Endothelial cell of umbilical vein (primary cell): Measurements from ENCODE around the gene FHOD3. TPM values are rescaled to one million over a fixed set of nuclear protein-coding genes. Genes with fewer than 3 reads are reported as not detected.

Source experiments
- BruUV-seq: library from RNA; stranded (reverse); fragments of 400-500 nt; replicated peaks from 2 replicates; lab custom pipeline; 2021; lab: Mats Ljungman, UMichigan
- CTCF ChIA-PET: fragments of 300-600, 350-600 bp; sonication (Branson Sonifier 250); formaldehyde crosslinking; loops from one replicate; lab custom pipeline; 2021; ENCODE audit warnings: antibody characterized with exemption, inconsistent platforms; lab: Charles Lee
- POLR2A ChIA-PET: fragments of 300-600, 350-600 bp; sonication (Branson Sonifier 250); formaldehyde crosslinking; loops from one replicate; lab custom pipeline; 2021; ENCODE audit warnings: antibody characterized with exemption, inconsistent platforms; lab: Charles Lee
- DNase-seq: peaks from one replicate; pipeline ENCODE4 v3.0.0-alpha.2; 2011; ENCODE audit warnings: low read depth, low spot score
- FAIRE-seq: peaks from 2 replicates; lab custom pipeline; 2011; peaks lifted over from hg19 to GRCh38; lab: Jason Lieb, UNC
- H2AFZ ChIP-seq: 2 replicates; pipeline ENCODE4 v1.6.0; 2012; ENCODE audit warnings: low read depth, low read length, control low read depth, inconsistent platforms
- H3K27ac ChIP-seq: 2 replicates; pipeline ENCODE4 v1.5.1; 2011; ENCODE audit warnings: low read depth, mild to moderate bottlenecking, control low read depth, low read length, moderate library complexity; ENCODE audit not compliant: insufficient read depth
- H3K27me3 ChIP-seq, 2 experiments: 2 replicates each; pipeline versions ENCODE4 v1.6.0 to v1.6.1; 2011; ENCODE audit warnings: low read length in 2 of 2, mixed read lengths in 1 of 2; ENCODE audit not compliant: control insufficient read depth in 2 of 2, insufficient read depth in 2 of 2
- H3K36me3 ChIP-seq, 2 experiments: 2 replicates in 1 of 2; 3 replicates in 1 of 2; pipeline ENCODE4 v1.5.1; 2011; ENCODE audit warnings: low read length in 2 of 2, mild to moderate bottlenecking in 1 of 2, moderate library complexity in 1 of 2; ENCODE audit not compliant: control insufficient read depth in 2 of 2, insufficient read depth in 2 of 2; ENCODE audit errors: extremely low read depth in 1 of 2
- H3K4me1 ChIP-seq: 3 replicates; pipeline ENCODE4 v1.5.1; 2011; ENCODE audit warnings: mild to moderate bottlenecking, low read length; ENCODE audit not compliant: control insufficient read depth, insufficient read depth; ENCODE audit errors: extremely low read depth
- H3K4me2 ChIP-seq: 2 replicates; pipeline ENCODE4 v1.6.1; 2011; ENCODE audit warnings: low read length, control low read depth, mixed read lengths; ENCODE audit not compliant: insufficient read depth
- H3K4me3 ChIP-seq, 3 experiments: fragments of 200-600 bp in 1 of 3; sonication (generic), shearing (Covaris generic) in 1 of 3; replicated peaks in 1 of 3; 2 replicates each; pipeline ENCODE4 v1.5.1; 2011 to 2016; ENCODE audit warnings: control low read depth in 3 of 3, low read length in 3 of 3, mild to moderate bottlenecking in 2 of 3, inconsistent platforms in 1 of 3, low read depth in 1 of 3, moderate library complexity in 1 of 3; ENCODE audit not compliant: insufficient read depth in 1 of 3
- H3K79me2 ChIP-seq: 2 replicates; pipeline ENCODE4 v1.6.0; 2012; ENCODE audit warnings: low read length, inconsistent platforms; ENCODE audit not compliant: control insufficient read depth, insufficient read depth
- H3K9ac ChIP-seq: replicated peaks from 2 replicates; pipeline ENCODE3; 2011; ENCODE audit warnings: low read length, control low read depth; ENCODE audit not compliant: insufficient read depth; ENCODE audit errors: extremely low read depth
- H3K9me1 ChIP-seq: replicated peaks from 3 replicates; pipeline ENCODE4 v1.6.0; 2011; ENCODE audit warnings: mild to moderate bottlenecking, low read length; ENCODE audit not compliant: control insufficient read depth, insufficient read depth; ENCODE audit errors: extremely low read depth
- H3K9me3 ChIP-seq: replicated peaks from 2 replicates; pipeline ENCODE4 v1.5.1; 2012; ENCODE audit warnings: low read length, inconsistent platforms; ENCODE audit not compliant: control insufficient read depth, insufficient read depth
- H4K20me1 ChIP-seq: replicated peaks from 2 replicates; pipeline ENCODE3; 2011; ENCODE audit warnings: mild to moderate bottlenecking, low read length; ENCODE audit not compliant: control insufficient read depth, insufficient read depth; ENCODE audit errors: extremely low read depth
- CTCF ChIP-seq, 2 donors: IDR thresholded peaks; 1 replicate in 1 of 2; 2 replicates in 1 of 2; pipeline ENCODE4 v1.5.1; 2011; ENCODE audit warnings: low read length in 2 of 2, mild to moderate bottlenecking in 2 of 2, moderate library complexity in 2 of 2, control low read depth in 1 of 2, inconsistent platforms in 1 of 2, low read depth in 1 of 2; ENCODE audit not compliant: insufficient read depth in 1 of 2; ENCODE audit errors: extremely low read depth in 1 of 2
- EZH2 ChIP-seq: IDR thresholded peaks from 2 replicates; pipeline ENCODE4 v1.6.1; 2012; ENCODE audit warnings: borderline replicate concordance, low read depth, mild to moderate bottlenecking, moderate library complexity, low read length, inconsistent platforms; ENCODE audit not compliant: severe bottlenecking
- FOS ChIP-seq: IDR thresholded peaks from 2 replicates; pipeline ENCODE4 v1.6.1; 2011; ENCODE audit warnings: mild to moderate bottlenecking, low read length, moderate library complexity, borderline replicate concordance; ENCODE audit not compliant: insufficient read depth
- GATA2 ChIP-seq: IDR thresholded peaks from 2 replicates; pipeline ENCODE4 v1.7.0; 2011; ENCODE audit warnings: low read depth, mild to moderate bottlenecking, moderate library complexity, mixed read lengths, low read length; ENCODE audit not compliant: insufficient read length, insufficient read depth
- JUN ChIP-seq: IDR thresholded peaks from 2 replicates; pipeline ENCODE4 v1.6.1; 2011; ENCODE audit warnings: borderline replicate concordance, low read depth; ENCODE audit not compliant: insufficient read length, insufficient read depth
- MAX ChIP-seq: IDR thresholded peaks from 2 replicates; pipeline ENCODE4 v1.6.1; 2011; ENCODE audit not compliant: insufficient read depth, insufficient read length
- MYC ChIP-seq: IDR thresholded peaks from one replicate; pipeline ENCODE4 v1.6.1; 2011; ENCODE audit warnings: mild to moderate bottlenecking, low read depth, low read length
- POLR2A ChIP-seq: IDR thresholded peaks from 2 replicates; pipeline ENCODE4 v1.6.1; 2012; ENCODE audit warnings: low read depth, mild to moderate bottlenecking, control low read depth, low read length
- POLR2AphosphoS5 ChIP-seq: IDR thresholded peaks from 2 replicates; pipeline ENCODE4 v1.6.1; 2012; ENCODE audit warnings: low read depth, mild to moderate bottlenecking, control low read depth, low read length, moderate library complexity; ENCODE audit not compliant: insufficient read depth
- dilution Hi-C: fragments of 300-500 bp; cut with MboI; formaldehyde crosslinking; loops from one replicate; pipeline ENCODE4 v1.15.0; 2019; ENCODE audit warnings: low sequenced_read_pairs; ENCODE audit not compliant: extremely low pct_ligation_motif_present
- intact Hi-C: fragments of 100-400 bp; cut with micrococcal nuclease; formaldehyde crosslinking; loops from one replicate; pipeline ENCODE4 v1.10.0; 2022
- polyA plus RNA-seq, 4 experiments: library from polyadenylated mRNA; depleted of rRNA in 3 of 4; stranded (reverse) in 3 of 4; unstranded in 1 of 4; fragments of >200 nt; gene quantifications; 2 replicates each; pipeline versions ENCODE4 v1.2.1 to v1.2.3, GENCODE V29; 2011 to 2012; ENCODE audit warnings: missing spikeins in 1 of 4
- total RNA-seq: library from RNA; stranded (reverse); gene quantifications from 2 replicates; pipeline ENCODE4 v1.2.3, GENCODE V29; 2021

FHOD3 gene
- total and polyA plus RNA-seq, 2 donors (not counting 3 experiments of a cell fraction or from before 2014, with no cell fraction given): 0.06 to 1.5 TPM

DNA sequence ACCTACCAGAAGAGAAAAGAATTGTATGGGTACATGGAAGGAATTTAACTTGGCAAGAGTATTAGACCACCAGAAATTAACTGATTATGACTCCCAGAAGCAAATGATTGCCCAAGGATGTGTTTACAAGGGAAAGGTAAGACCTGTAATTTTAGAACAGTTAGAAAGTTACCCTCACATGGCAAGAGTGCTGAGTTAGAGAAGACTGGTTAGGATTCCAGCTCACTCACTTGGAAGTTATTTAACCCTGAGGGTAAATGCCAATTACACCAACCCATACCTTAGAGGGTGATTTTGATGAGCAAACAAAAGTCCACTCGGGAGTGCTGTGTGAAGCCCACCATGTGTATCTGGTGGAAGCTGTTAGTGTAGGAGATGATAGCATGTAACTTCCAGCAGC lies 361.1 kb downstream of the FHOD3 start:
- FAIRE-seq (no peak), DNase-seq (no peak)
- ChIA-PET POLR2A (no interaction called here), CTCF (no interaction called here)
- H3K4me1 ChIP-seq: no peaks in the 10 kb centered on the region
- TF ChIP-seq FOS: no peak
- TF ChIP-seq MYC: no peak
- TF ChIP-seq CTCF (IDR thresholded peaks at IDR 0.05; ENCODE audit: extremely low read depth in 1 of 2, insufficient read depth in 1 of 2, low read depth in 1 of 2, low read length in 2 of 2): no peak
- no peak for TF ChIP-seq EZH2
- no peak for TF ChIP-seq POLR2AphosphoS5
- TF ChIP-seq MAX: no peak
- no peak for TF ChIP-seq JUN
- TF ChIP-seq GATA2: no peak
- no peak for TF ChIP-seq POLR2A
- no peaks in the 10 kb centered on the region for H3K9me3 ChIP-seq
- no peaks in the 10 kb centered on the region for H3K27me3 ChIP-seq
- no peak overlapping the region for H3K4me2 ChIP-seq
- no peaks in the 10 kb centered on the region for H3K36me3 ChIP-seq
- intact Hi-C loops (no loop called here), dilution Hi-C loops (no loop called here)
- H3K27ac ChIP-seq: no peak overlapping the region
- H2AFZ ChIP-seq: no peak overlapping the region
- H3K9ac ChIP-seq: no peak overlapping the region
- H3K4me3 ChIP-seq: no peak overlapping the region
- no peaks in the 10 kb centered on the region for H3K9me1 ChIP-seq
- BruUV-seq: no TSS peak
- no peaks in the 10 kb centered on the region for H4K20me1 ChIP-seq
- no peaks in the 10 kb centered on the region for H3K79me2 ChIP-seq
